Neuronal stem cell (in vitro differentiated cells): Measurements from ENCODE around the gene ORC3.

ENCODE experiments used
- DNase-seq: peaks from one replicate; pipeline ENCODE4 v3.0.0-alpha.2; 2013; ENCODE audit warnings: low spot score
- H2AFZ ChIP-seq: one replicate; pipeline ENCODE4 v1.6.1; 2013; ENCODE audit warnings: mild to moderate bottlenecking, low read length, inconsistent platforms
- H2AK5ac ChIP-seq: 2 replicates; pipeline ENCODE4 v1.6.1; 2013; ENCODE audit warnings: low read depth, mild to moderate bottlenecking, inconsistent platforms, low read length, moderate library complexity, mixed read lengths
- H2BK120ac ChIP-seq: 2 replicates; pipeline ENCODE4 v1.6.1; 2013; ENCODE audit warnings: low read depth, mild to moderate bottlenecking, inconsistent platforms, low read length, moderate library complexity, mixed read lengths
- H2BK12ac ChIP-seq: one replicate; pipeline ENCODE4 v1.6.1; 2013; ENCODE audit warnings: low read length, inconsistent platforms
- H2BK15ac ChIP-seq: 2 replicates; pipeline ENCODE4 v1.6.1; 2013; ENCODE audit warnings: mild to moderate bottlenecking, low read length, inconsistent platforms, mixed read lengths
- H2BK5ac ChIP-seq: one replicate; pipeline ENCODE4 v1.6.1; 2013; ENCODE audit warnings: inconsistent platforms, mild to moderate bottlenecking, low read length, moderate library complexity
- H3K14ac ChIP-seq: one replicate; pipeline ENCODE4 v1.6.1; 2013; ENCODE audit warnings: low read length, inconsistent platforms
- H3K18ac ChIP-seq: 2 replicates; pipeline ENCODE4 v1.6.1; 2013; ENCODE audit warnings: low read length, inconsistent platforms
- H3K23ac ChIP-seq: 2 replicates; pipeline ENCODE4 v1.6.1; 2013; ENCODE audit warnings: low read depth, mild to moderate bottlenecking, mixed read lengths, low read length, inconsistent platforms; ENCODE audit not compliant: poor library complexity
- H3K27ac ChIP-seq: replicated peaks from 3 replicates; pipeline ENCODE4 v1.5.1; 2013; ENCODE audit warnings: low read length, inconsistent platforms
- H3K27me3 ChIP-seq, 3 experiments: 2 replicates each; pipeline ENCODE4 v1.6.1; 2013; ENCODE audit warnings: low read length in 3 of 3, mild to moderate bottlenecking in 2 of 3, inconsistent platforms in 1 of 3, low read depth in 1 of 3, mixed read lengths in 1 of 3, moderate library complexity in 1 of 3; ENCODE audit not compliant: control insufficient read depth in 3 of 3, insufficient read depth in 3 of 3
- H3K36me3 ChIP-seq, 2 donors: replicated peaks in 1 of 2; 2 replicates each; pipeline ENCODE4 v1.6.1; 2013; ENCODE audit warnings: low read length in 2 of 2; ENCODE audit not compliant: control insufficient read depth in 2 of 2, insufficient read depth in 2 of 2
- H3K4ac ChIP-seq: 2 replicates; pipeline ENCODE4 v1.6.1; 2013; ENCODE audit warnings: inconsistent platforms, mild to moderate bottlenecking, low read length, moderate library complexity
- H3K4me1 ChIP-seq, 2 donors: 1 replicate in 1 of 2; 2 replicates in 1 of 2; pipeline ENCODE4 v1.6.1; 2013; ENCODE audit warnings: low read length in 2 of 2, low read depth in 1 of 2; ENCODE audit not compliant: control insufficient read depth in 2 of 2, insufficient read depth in 1 of 2
- H3K4me2 ChIP-seq: one replicate; pipeline ENCODE4 v1.6.1; 2013; ENCODE audit warnings: mild to moderate bottlenecking, low read length, inconsistent platforms; ENCODE audit not compliant: insufficient read depth, poor library complexity, severe bottlenecking
- H3K4me3 ChIP-seq, 2 donors: 2 replicates each; pipeline ENCODE4 v1.5.1; 2013; ENCODE audit warnings: low read length in 2 of 2, mild to moderate bottlenecking in 2 of 2, inconsistent platforms in 1 of 2, moderate library complexity in 1 of 2
- H3K79me1 ChIP-seq: one replicate; pipeline ENCODE4 v1.6.1; 2013; ENCODE audit warnings: low read depth, mild to moderate bottlenecking, inconsistent platforms, low read length, moderate library complexity
- H3K9ac ChIP-seq: one replicate; pipeline ENCODE4 v1.6.1; 2013; ENCODE audit warnings: mild to moderate bottlenecking, low read depth, low read length, inconsistent platforms; ENCODE audit not compliant: poor library complexity
- H3K9me3 ChIP-seq, 2 donors: replicated peaks in 1 of 2; 2 replicates each; pipeline versions ENCODE3 to v1.6.1; 2013; ENCODE audit warnings: low read length in 2 of 2, mild to moderate bottlenecking in 2 of 2, inconsistent platforms in 1 of 2, low read depth in 1 of 2, mixed read lengths in 1 of 2, moderate library complexity in 1 of 2; ENCODE audit not compliant: control insufficient read depth in 2 of 2, insufficient read depth in 1 of 2
- H4K8ac ChIP-seq: one replicate; pipeline ENCODE4 v1.6.1; 2013; ENCODE audit warnings: low read depth, mild to moderate bottlenecking, inconsistent platforms, low read length, moderate library complexity
- H4K91ac ChIP-seq: one replicate; pipeline ENCODE4 v1.6.1; 2013; ENCODE audit warnings: low read length, low read depth, mild to moderate bottlenecking, inconsistent platforms; ENCODE audit not compliant: poor library complexity
- WGBS, 2 donors: extraction: QIAGEN DNeasy Blood & Tissue Kit; methylation state at CpG; one replicate each; pipeline ENCODE4 v1.1.7; 2013; ENCODE audit warnings: missing lambda C conversion rate in 2 of 2, mixed read lengths in 1 of 2; ENCODE audit not compliant: insufficient read length in 2 of 2, insufficient replicate concordance in 1 of 2; ENCODE audit errors: extremely low coverage in 2 of 2; 5-methylcytosine and 5-hydroxymethylcytosine counted together

Gene ORC3

DNA sequence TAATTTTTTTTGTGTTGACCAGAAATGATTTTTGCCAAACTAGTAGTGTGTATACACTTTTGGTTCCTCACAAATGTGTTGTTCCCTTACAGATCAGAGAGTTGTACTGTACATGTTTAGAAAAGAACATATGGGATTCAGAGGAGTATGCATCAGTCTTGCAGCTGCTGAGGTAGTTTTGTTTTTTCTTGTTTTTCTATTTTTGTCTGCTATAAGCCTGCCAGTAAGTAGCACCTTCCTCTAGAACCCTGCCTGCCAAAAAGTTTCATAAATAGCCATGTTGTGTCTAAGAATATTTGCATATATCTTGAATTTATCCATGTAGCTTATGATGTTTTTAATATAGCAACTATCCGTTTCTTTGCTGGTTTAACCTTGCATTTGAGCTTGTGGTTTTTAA is 46.4 kb downstream of the ORC3 start:
- Histone ChIP-seq H3K9me3 (no peaks in the 10 kb centered on the region), H4K91ac (no peak overlapping the region), H2AK5ac (no peak overlapping the region), H3K4me2 (no peak overlapping the region), H3K36me3 (peaks cover 5 to 74% of the 10 kb centered on the region in 2 donors), H3K14ac (no peak overlapping the region), H3K4ac (no peak overlapping the region), H3K4me1 (no peaks in the 10 kb centered on the region), H2BK12ac (no peak overlapping the region), H2BK120ac (no peak overlapping the region), H4K8ac (no peak overlapping the region), H3K4me3 (no peak overlapping the region), H3K9ac (no peak overlapping the region), H3K23ac (no peak overlapping the region), H3K79me1 (no peaks in the 10 kb centered on the region), H3K27ac (no peak overlapping the region), H3K18ac (no peak overlapping the region), H2BK5ac (no peak overlapping the region), H3K27me3 (no peaks in the 10 kb centered on the region), H2AFZ (no peak overlapping the region), H2BK15ac (no peak overlapping the region)
- no peak for DNase-seq
- no CpG with 5 or more reads among the region's 1 CpG for WGBS, 2 donors

DNA sequence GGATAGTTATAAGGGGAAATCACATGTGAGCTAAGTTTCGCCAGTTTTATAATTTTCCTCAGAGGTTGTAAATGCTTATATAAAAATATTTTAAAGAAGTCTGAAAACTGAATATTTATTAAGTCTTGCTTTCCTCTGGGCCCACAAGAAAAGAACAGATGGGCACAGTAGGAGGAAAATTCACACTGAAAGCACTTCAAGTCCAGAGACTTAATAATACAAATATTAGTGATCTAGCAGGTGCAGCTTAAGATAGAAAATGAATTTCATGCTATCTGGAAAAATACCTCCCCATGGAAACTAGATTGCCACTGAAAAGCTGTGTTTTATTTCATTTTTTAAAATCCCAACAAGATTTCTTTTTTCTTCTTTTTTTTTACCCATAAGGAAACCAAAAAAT is 47.2 kb downstream of the ORC3 start:
- Histone ChIP-seq H3K18ac (no peak overlapping the region), H3K23ac (no peak overlapping the region)
- no CpG with 5 or more reads among the region's 1 CpG for WGBS, 2 donors

DNA sequence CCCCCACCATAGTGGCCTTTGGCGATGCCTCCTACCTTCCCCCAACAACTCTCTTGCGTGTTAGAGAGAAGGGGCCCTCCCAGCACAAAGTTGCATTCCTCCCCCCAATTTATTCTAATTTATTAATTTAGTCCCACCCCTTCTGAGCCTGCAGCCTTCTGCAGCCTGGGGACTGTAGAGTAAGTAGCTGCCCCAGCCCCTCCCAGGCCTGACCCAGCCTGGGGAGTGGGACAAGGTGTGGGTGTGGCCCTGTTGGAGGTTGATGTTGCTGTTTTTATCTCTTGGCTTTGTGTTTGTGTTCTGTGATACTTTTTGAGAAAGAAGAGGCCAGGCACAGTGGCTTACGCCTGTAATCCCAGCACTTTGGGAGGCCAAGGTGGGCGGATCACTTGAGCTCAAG is 49.4 kb downstream of the ORC3 start:
- no peak for DNase-seq
- H3K4me3 ChIP-seq, result no peak overlapping the region
- H3K79me1 ChIP-seq, result no peaks in the 10 kb centered on the region
- no peak overlapping the region for H2AK5ac ChIP-seq
- H3K36me3 ChIP-seq, result peaks cover 5 to 62% of the 10 kb centered on the region in 2 donors
- no peak overlapping the region for H3K4me2 ChIP-seq
- H2BK12ac ChIP-seq, result no peak overlapping the region
- no peaks in the 10 kb centered on the region for H3K27me3 ChIP-seq
- no peak overlapping the region for H2BK120ac ChIP-seq
- no peak overlapping the region for H4K91ac ChIP-seq
- no peak overlapping the region for H3K14ac ChIP-seq
- H2BK15ac ChIP-seq, result no peak overlapping the region
- H3K27ac ChIP-seq, result no peak overlapping the region
- H2BK5ac ChIP-seq, result no peak overlapping the region
- no peak overlapping the region for H3K23ac ChIP-seq
- H3K4me1 ChIP-seq, result no peaks in the 10 kb centered on the region
- WGBS, 2 donors, result no CpG with 5 or more reads among the region's 4 CpGs
- H3K4ac ChIP-seq, result no peak overlapping the region
- H3K18ac ChIP-seq, result no peak overlapping the region
- no peak overlapping the region for H2AFZ ChIP-seq
- no peak overlapping the region for H4K8ac ChIP-seq
- H3K9ac ChIP-seq, result no peak overlapping the region
- no peaks in the 10 kb centered on the region for H3K9me3 ChIP-seq

More for the DNA sequence above, 47.2 kb downstream of the ORC3 start:
- Histone ChIP-seq H4K8ac (no peak overlapping the region), H3K9ac (no peak overlapping the region), H3K4me3 (no peak overlapping the region), H3K9me3 (no peaks in the 10 kb centered on the region), H3K27ac (no peak overlapping the region), H2BK15ac (no peak overlapping the region), H2BK120ac (no peak overlapping the region), H3K4me2 (no peak overlapping the region), H3K4ac (no peak overlapping the region), H2BK12ac (no peak overlapping the region), H2BK5ac (no peak overlapping the region), H2AK5ac (no peak overlapping the region), H3K79me1 (no peaks in the 10 kb centered on the region), H3K4me1 (no peaks in the 10 kb centered on the region), H4K91ac (no peak overlapping the region), H3K36me3 (peaks cover 5 to 80% of the 10 kb centered on the region in 2 donors), H3K14ac (no peak overlapping the region), H2AFZ (no peak overlapping the region), H3K27me3 (no peaks in the 10 kb centered on the region)
- DNase-seq, result no peak

DNA sequence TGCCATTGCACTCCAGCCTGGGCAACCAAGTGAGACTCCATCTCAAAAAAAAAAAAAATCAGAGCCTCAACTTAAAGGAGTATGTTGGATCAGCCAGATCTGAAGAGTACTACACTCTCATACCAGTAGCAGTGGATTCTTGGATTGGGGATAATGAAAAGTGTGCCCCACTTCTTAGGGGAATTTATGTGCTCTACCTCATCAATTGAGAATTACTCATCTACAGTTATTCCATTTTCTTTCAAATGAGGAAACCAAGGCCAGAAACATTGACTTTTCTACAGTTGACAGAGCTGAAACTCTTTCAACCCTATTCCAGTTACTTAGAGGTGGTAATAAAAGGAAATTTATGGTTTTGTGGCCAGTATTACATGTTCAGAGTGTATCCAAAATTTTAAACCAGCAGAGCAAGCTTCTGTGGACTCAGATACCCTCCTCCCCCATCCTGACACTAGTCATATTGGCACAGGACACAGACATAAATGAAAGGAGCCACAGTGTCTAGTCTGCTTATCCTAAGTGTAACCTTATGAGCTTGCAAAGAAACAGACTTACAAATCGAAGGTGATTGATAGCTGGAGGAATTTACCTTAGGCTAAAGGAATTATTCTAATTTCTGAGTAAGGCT is 51.2 kb downstream of the ORC3 start:
- H3K36me3 ChIP-seq, result peaks cover 5 to 53% of the 10 kb centered on the region in 2 donors
- no peaks in the 10 kb centered on the region for H3K79me1 ChIP-seq
- no peak overlapping the region for H2BK5ac ChIP-seq
- H3K4me2 ChIP-seq, result no peak overlapping the region
- no peaks in the 10 kb centered on the region for H3K27me3 ChIP-seq
- H3K4ac ChIP-seq, result no peak overlapping the region
- H3K14ac ChIP-seq, result no peak overlapping the region
- H2AK5ac ChIP-seq, result no peak overlapping the region
- no peak overlapping the region for H2AFZ ChIP-seq
- H3K4me1 ChIP-seq, result no peaks in the 10 kb centered on the region
- H3K9ac ChIP-seq, result no peak overlapping the region
- DNase-seq, result no peak
- no peak overlapping the region for H2BK12ac ChIP-seq
- WGBS, 2 donors, result no CpG with 5 or more reads among the region's 1 CpG
- no peak overlapping the region for H3K4me3 ChIP-seq
- no peaks in the 10 kb centered on the region for H3K9me3 ChIP-seq
- H3K18ac ChIP-seq, result no peak overlapping the region
- H3K27ac ChIP-seq, result no peak overlapping the region
- no peak overlapping the region for H4K8ac ChIP-seq
- no peak overlapping the region for H3K23ac ChIP-seq
- H2BK120ac ChIP-seq, result no peak overlapping the region
- no peak overlapping the region for H4K91ac ChIP-seq
- H2BK15ac ChIP-seq, result no peak overlapping the region
